AG09319 (cell line): Measurements from ENCODE around the gene USP40.

ENCODE experiments used
- DNase-seq: peaks from one replicate; pipeline ENCODE4 v3.0.0-alpha.2; 2010; ENCODE audit warnings: low read depth; ENCODE audit errors: extremely low read depth
- CTCF ChIP-seq: IDR thresholded peaks from 2 replicates; pipeline ENCODE4 v1.5.1; 2011; ENCODE audit warnings: low read depth, mild to moderate bottlenecking, inconsistent platforms, low read length, moderate library complexity

The USP40 gene

GRCh38 chr2:233495503-233496496, 70.8 kb downstream of the USP40 start:
- TF ChIP-seq CTCF, result no peak

GRCh38 chr2:233492751-233493150, 73.8 kb downstream of the USP40 start:
- DNase-seq, result no peak
- TF ChIP-seq CTCF, result no peak

More at GRCh38 chr2:233495503-233496496, 70.8 kb downstream of the USP40 start:
- DNase-seq, result no peak

- no peak for DNase-seq
Observed at GRCh38 chr2:233492078-233492477, 74.5 kb downstream of the USP40 start.

GRCh38 chr2:233491326-233491725, 75.3 kb downstream of the USP40 start:
- no peak for DNase-seq
- no peak for TF ChIP-seq CTCF

More at GRCh38 chr2:233492078-233492477, 74.5 kb downstream of the USP40 start:
- no peak for TF ChIP-seq CTCF

GRCh38 chr2:233490831-233491230, 75.8 kb downstream of the USP40 start:
- no peak for TF ChIP-seq CTCF
- no peak for DNase-seq

GRCh38 chr2:233489666-233490065, 76.9 kb downstream of the USP40 start:
- DNase-seq, result no peak
- no peak for TF ChIP-seq CTCF

GRCh38 chr2:233489143-233489542, 77.4 kb downstream of the USP40 start:
- no peak for DNase-seq
- TF ChIP-seq CTCF, result no peak
